Chondrocyte (in vitro differentiated cells): Measurements from ENCODE around the gene ARAP1. TPM values are rescaled to one million over a fixed set of nuclear protein-coding genes. Genes with fewer than 3 reads are reported as not detected.

ENCODE experiments used
- DNase-seq: peaks from one replicate; pipeline ENCODE4 v3.0.0; 2021; ENCODE audit warnings: mixed read lengths, low spot score
- H3K27ac Mint-ChIP-seq: one replicate; pipeline ENCODE4 v1.8.0; 2021; ENCODE audit warnings: mild to moderate bottlenecking, moderate library complexity, mixed read lengths; ENCODE audit not compliant: unreplicated experiment
- H3K27me3 Mint-ChIP-seq: 2 replicates; pipeline ENCODE4 v1.8.0; 2021; ENCODE audit warnings: low read depth, mixed read lengths
- H3K36me3 Mint-ChIP-seq: 2 replicates; pipeline ENCODE4 v1.8.0; 2021; ENCODE audit warnings: low read depth, mixed read lengths
- H3K4me1 Mint-ChIP-seq: 2 replicates; pipeline ENCODE4 v1.8.0; 2021; ENCODE audit warnings: low read depth, mild to moderate bottlenecking, mixed read lengths
- H3K4me3 Mint-ChIP-seq: one replicate; pipeline ENCODE4 v1.8.0; 2021; ENCODE audit warnings: mild to moderate bottlenecking, moderate library complexity, mixed read lengths; ENCODE audit not compliant: unreplicated experiment
- H3K9me3 Mint-ChIP-seq: 2 replicates; pipeline ENCODE4 v1.8.0; 2021; ENCODE audit warnings: low read depth, mixed read lengths
- CTCF ChIP-seq: fragments of 200-600 bp; sonication (generic); IDR thresholded peaks from 2 replicates; pipeline ENCODE4 v1.5.0; 2021; ENCODE audit warnings: antibody characterized with exemption, mild to moderate bottlenecking, moderate library complexity
- total RNA-seq: library from RNA; stranded (reverse); gene quantifications from 3 replicates; pipeline ENCODE4 v1.2.1, GENCODE V29; 2021

Gene ARAP1
- total RNA-seq, 1 donor from 2014 or later, result 45.3 TPM

- no peaks in the 10 kb centered on the region for H3K27me3 Mint-ChIP-seq
- no peak overlapping the region for H3K4me3 Mint-ChIP-seq
- peaks cover 26% of the 10 kb centered on the region for H3K4me1 Mint-ChIP-seq
- no peak for TF ChIP-seq CTCF
- H3K9me3 Mint-ChIP-seq, result peaks cover 12% of the 10 kb centered on the region
- peak overlapping the region; percentile 34 for H3K27ac Mint-ChIP-seq
- no peak for DNase-seq
- H3K36me3 Mint-ChIP-seq, result peaks cover 30% of the 10 kb centered on the region
These were observed 7.3 kb upstream of the ARAP1 start for GRCh38 chr11:72759468-72759985.

GRCh38 chr11:72758690-72759389 is 6.6 kb upstream of the ARAP1 start:
- no peak for TF ChIP-seq CTCF
- Mint-ChIP-seq H3K4me1 (peaks cover 26% of the 10 kb centered on the region), H3K9me3 (peaks cover 12% of the 10 kb centered on the region), H3K4me3 (no peak overlapping the region), H3K27ac (peak overlapping the region; percentile 49), H3K27me3 (no peaks in the 10 kb centered on the region), H3K36me3 (peaks cover 34% of the 10 kb centered on the region)
- DNase-seq, result no peak

- no peaks in the 10 kb centered on the region for H3K27me3 Mint-ChIP-seq
- TF ChIP-seq CTCF, result no peak
- peaks cover 12% of the 10 kb centered on the region for H3K9me3 Mint-ChIP-seq
- H3K4me1 Mint-ChIP-seq, result peaks cover 28% of the 10 kb centered on the region
- peak overlapping the region; percentile 49 for H3K27ac Mint-ChIP-seq
- H3K4me3 Mint-ChIP-seq, result no peak overlapping the region
- DNase-seq, result no peak
- H3K36me3 Mint-ChIP-seq, result peaks cover 34% of the 10 kb centered on the region
These were observed 6.1 kb upstream of the ARAP1 start for GRCh38 chr11:72758304-72758689.

- no peak for DNase-seq
- Mint-ChIP-seq H3K27me3 (no peaks in the 10 kb centered on the region), H3K9me3 (peaks cover 4% of the 10 kb centered on the region), H3K27ac (no peak overlapping the region), H3K36me3 (peaks cover 32% of the 10 kb centered on the region), H3K4me1 (peaks cover 39% of the 10 kb centered on the region), H3K4me3 (no peak overlapping the region)
- TF ChIP-seq CTCF, result no peak
These were observed 3.6 kb upstream of the ARAP1 start for GRCh38 chr11:72755713-72756285.

GRCh38 chr11:72754544-72755155 is 2.4 kb upstream of the ARAP1 start:
- Mint-ChIP-seq H3K27ac (no peak overlapping the region), H3K27me3 (no peaks in the 10 kb centered on the region), H3K4me3 (no peak overlapping the region), H3K9me3 (no peaks in the 10 kb centered on the region), H3K4me1 (peaks cover 39% of the 10 kb centered on the region), H3K36me3 (peaks cover 28% of the 10 kb centered on the region)
- no peak for DNase-seq
- no peak for TF ChIP-seq CTCF
